GM12874 (cell line): ENCODE measurements around the gene CYP2C19.

ENCODE experiments used
- TF ChIP-seq, protein P1 (sequence below): IDR thresholded peaks from 2 replicates; pipeline ENCODE4 v1.5.1; 2011; ENCODE audit warnings: low read depth, mild to moderate bottlenecking, control low read depth, low read length, moderate library complexity; ENCODE audit not compliant: insufficient read depth

The CYP2C19 gene

DNA sequence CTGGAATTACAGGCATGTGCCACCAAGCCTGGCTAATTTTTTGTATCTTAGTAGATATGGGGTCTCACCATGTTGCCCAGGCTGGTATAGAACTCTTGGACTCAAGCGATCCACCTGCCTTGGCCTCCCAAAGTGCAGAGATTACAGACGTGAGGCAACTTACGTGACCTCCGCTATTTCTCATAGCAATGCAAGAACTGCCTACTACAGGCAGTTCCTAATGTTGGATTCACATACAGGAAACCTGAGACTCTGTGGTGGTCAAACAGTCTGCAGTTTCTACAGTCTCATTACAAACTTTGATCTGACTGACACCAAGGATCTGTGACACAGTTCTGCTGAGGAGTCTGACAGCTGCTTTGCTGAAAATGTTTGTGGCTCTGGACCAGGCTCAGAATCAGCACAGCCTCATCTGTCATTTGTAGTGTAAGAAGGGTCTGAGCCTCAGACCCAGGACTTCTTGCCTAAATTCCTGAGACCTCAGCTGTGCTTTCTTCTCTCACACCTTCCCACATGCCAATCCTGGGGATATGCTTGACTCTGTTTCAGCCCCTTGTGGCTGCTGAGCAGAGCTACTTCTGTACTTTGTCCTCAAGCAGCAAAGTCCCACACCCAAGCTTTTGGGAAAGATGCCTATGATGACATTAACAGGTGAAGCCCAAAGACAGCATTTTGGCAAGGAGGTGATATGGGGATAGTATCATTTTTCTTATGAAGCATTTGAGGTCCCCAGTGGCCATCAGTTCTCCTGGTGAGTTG is 128.0 kb downstream of the CYP2C19 start:
- TF ChIP-seq, protein P1, sequence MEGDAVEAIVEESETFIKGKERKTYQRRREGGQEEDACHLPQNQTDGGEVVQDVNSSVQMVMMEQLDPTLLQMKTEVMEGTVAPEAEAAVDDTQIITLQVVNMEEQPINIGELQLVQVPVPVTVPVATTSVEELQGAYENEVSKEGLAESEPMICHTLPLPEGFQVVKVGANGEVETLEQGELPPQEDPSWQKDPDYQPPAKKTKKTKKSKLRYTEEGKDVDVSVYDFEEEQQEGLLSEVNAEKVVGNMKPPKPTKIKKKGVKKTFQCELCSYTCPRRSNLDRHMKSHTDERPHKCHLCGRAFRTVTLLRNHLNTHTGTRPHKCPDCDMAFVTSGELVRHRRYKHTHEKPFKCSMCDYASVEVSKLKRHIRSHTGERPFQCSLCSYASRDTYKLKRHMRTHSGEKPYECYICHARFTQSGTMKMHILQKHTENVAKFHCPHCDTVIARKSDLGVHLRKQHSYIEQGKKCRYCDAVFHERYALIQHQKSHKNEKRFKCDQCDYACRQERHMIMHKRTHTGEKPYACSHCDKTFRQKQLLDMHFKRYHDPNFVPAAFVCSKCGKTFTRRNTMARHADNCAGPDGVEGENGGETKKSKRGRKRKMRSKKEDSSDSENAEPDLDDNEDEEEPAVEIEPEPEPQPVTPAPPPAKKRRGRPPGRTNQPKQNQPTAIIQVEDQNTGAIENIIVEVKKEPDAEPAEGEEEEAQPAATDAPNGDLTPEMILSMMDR = no peak

DNA sequence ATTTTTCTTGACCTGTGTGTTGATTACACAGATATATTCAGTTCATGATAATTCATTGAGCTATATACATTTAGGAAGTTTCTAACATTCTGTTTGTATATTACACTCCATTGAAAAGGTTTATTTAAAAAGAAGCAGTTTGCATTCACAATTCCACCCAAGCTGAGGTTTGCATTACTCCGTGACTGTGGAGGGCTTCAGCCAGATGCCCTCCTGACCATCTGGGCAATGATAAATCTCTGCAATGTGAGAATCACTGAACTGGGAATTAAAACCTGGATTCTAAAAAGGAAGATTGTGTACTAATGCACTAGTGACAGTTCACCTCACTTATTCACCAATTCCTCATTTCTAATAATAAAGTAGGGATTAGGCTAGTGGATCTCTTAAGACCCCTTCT is 139.6 kb downstream of the CYP2C19 start:
- TF ChIP-seq, protein P1 = no peak

DNA sequence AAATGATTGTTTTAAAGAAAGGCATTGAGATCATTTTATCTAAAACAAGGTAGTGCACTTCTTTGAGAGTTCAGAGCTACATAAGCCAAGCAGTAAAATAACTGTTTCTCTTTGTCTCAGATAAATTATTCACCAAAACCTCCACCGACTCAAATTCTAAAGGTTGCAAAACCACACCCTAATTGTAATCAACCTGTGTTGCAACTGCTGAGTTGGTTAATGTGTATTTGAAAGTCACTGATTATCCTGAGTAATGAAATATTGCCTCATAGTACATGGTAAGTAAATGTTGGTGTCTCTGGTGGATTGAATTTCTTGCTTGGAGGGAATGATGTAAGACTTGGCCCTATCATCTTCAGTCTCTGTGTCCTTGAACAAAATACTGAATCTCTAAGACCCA is 140.1 kb downstream of the CYP2C19 start:
- TF ChIP-seq, protein P1 = no peak
